K562 (cell line): Measurements from ENCODE around the gene DDAH2. TPM values are rescaled to one million over a fixed set of nuclear protein-coding genes. Genes with fewer than 3 reads are reported as not detected.

Experiments used
- BACH1 ChIP-seq: fragments of 200-800 bp; sonication (Bioruptor generic); IDR thresholded peaks from 2 replicates; pipeline ENCODE4 v1.6.1; 2016; ENCODE audit warnings: missing genetic modification characterization, missing compliant biosample characterization
- CHAMP1 ChIP-seq: fragments of 450-650 bp; IDR thresholded peaks from 2 replicates; pipeline ENCODE4 v1.6.1; 2016; ENCODE audit warnings: mild to moderate bottlenecking
- CREB3 ChIP-seq: fragments of 450-650 bp; conservative IDR thresholded peaks from 2 replicates; pipeline ENCODE4 v1.6.1; 2016; ENCODE audit warnings: missing genetic modification characterization, low read depth, mild to moderate bottlenecking, missing compliant biosample characterization, moderate library complexity
- DMBX1 ChIP-seq: fragments of 250-450 bp; sonication (Bioruptor Pico); IDR thresholded peaks from 2 replicates; pipeline ENCODE4 v1.8.0; 2022; ENCODE audit warnings: inconsistent platforms, mild to moderate bottlenecking, moderate library complexity, borderline replicate concordance
- EGR1 ChIP-seq: fragments of 450-650 bp; conservative IDR thresholded peaks from 2 replicates; pipeline ENCODE4 v1.6.1; 2017; ENCODE audit warnings: mild to moderate bottlenecking
- HDAC1 ChIP-seq, 2 experiments: fragments of 450-650 bp; IDR thresholded peaks; 2 replicates each; pipeline ENCODE4 v1.6.1; 2016 to 2017; ENCODE audit warnings: inconsistent platforms in 1 of 2, mild to moderate bottlenecking in 1 of 2, moderate library complexity in 1 of 2
- MAFK ChIP-seq: IDR thresholded peaks from 2 replicates; pipeline ENCODE4 v1.6.1; 2011; ENCODE audit warnings: low read length, improper control_type of control experiment
- MLLT1 ChIP-seq, 2 experiments: fragments of 450-650 bp; IDR thresholded peaks; 2 replicates each; pipeline ENCODE4 v1.6.1; 2016
- MTA3 ChIP-seq: fragments of 450-650 bp; formaldehyde crosslinking; IDR thresholded peaks from 2 replicates; pipeline ENCODE4 v1.6.1; 2017; ENCODE audit warnings: mild to moderate bottlenecking, borderline replicate concordance
- PHB ChIP-seq: fragments of 250-450 bp; sonication (Bioruptor Pico); IDR thresholded peaks from 2 replicates; pipeline ENCODE4 v1.5.0; 2021
- RBM25 ChIP-seq: fragments of 200-400 bp; formaldehyde crosslinking; IDR thresholded peaks from 2 replicates; pipeline ENCODE4 v1.6.1; 2018; ENCODE audit warnings: low read length, low read depth, moderate library complexity; ENCODE audit not compliant: severe bottlenecking
- SIN3B ChIP-seq: fragments of 450-650 bp; IDR thresholded peaks from 2 replicates; pipeline ENCODE4 v1.6.1; 2017; ENCODE audit warnings: low read depth, mild to moderate bottlenecking, moderate library complexity
- TAF9B ChIP-seq: fragments of 450-650 bp; IDR thresholded peaks from 2 replicates; pipeline ENCODE4 v1.6.1; 2018; ENCODE audit warnings: mild to moderate bottlenecking; ENCODE audit not compliant: partially characterized antibody
- TEAD2 ChIP-seq: fragments of 450-650 bp; IDR thresholded peaks from 2 replicates; pipeline ENCODE4 v1.6.1; 2016; ENCODE audit warnings: missing genetic modification characterization, control low read depth, missing compliant biosample characterization
- ZFP30 ChIP-seq: fragments of 250-450 bp; sonication (Bioruptor Pico); IDR thresholded peaks from 2 replicates; pipeline ENCODE4 v1.8.0; 2022; ENCODE audit warnings: moderate library complexity, mild to moderate bottlenecking, inconsistent platforms, borderline replicate concordance
- ZKSCAN1 ChIP-seq: fragments of 150-350 bp; IDR thresholded peaks from 2 replicates; pipeline ENCODE4 v1.6.1; 2016; ENCODE audit warnings: low read depth, low read length
- ZNF146 ChIP-seq: IDR thresholded peaks from one replicate; pipeline ENCODE4 v1.6.1; 2018; ENCODE audit warnings: missing compliant biosample characterization; ENCODE audit not compliant: unreplicated experiment
- ZNF24 ChIP-seq: fragments of 450-650 bp; IDR thresholded peaks from 2 replicates; pipeline ENCODE4 v1.6.1; 2016
- ZNF589 ChIP-seq: fragments of 200-800 bp; sonication (Bioruptor generic); IDR thresholded peaks from 2 replicates; pipeline ENCODE4 v1.6.1; 2016; ENCODE audit warnings: low read depth, missing genetic modification characterization, missing compliant biosample characterization
- ZNF668 ChIP-seq: fragments of 250-450 bp; sonication (Bioruptor Pico); IDR thresholded peaks from 2 replicates; pipeline ENCODE4 v1.8.0; 2022; ENCODE audit warnings: mild to moderate bottlenecking, inconsistent platforms
- ZNF76 ChIP-seq: fragments of 250-450 bp; sonication (Bioruptor Pico); IDR thresholded peaks from 2 replicates; pipeline ENCODE4 v1.4.0; 2020; ENCODE audit warnings: mild to moderate bottlenecking, moderate library complexity, borderline replicate concordance
- polyA plus RNA-seq, 8 experiments: library from polyadenylated mRNA; depleted of rRNA in 4 of 8; stranded (reverse) in 5 of 8; unstranded in 3 of 8; fragments of >200 nt; fragmentation: Nextera tagmentation in 2 of 8; fragmentation: Illumina TruSeq in 1 of 8; extraction: Ambion mirVana in 2 of 8; extraction: Trizol in 1 of 8; gene quantifications; 2 replicates each; pipeline versions ENCODE4 v1.2.1 to v1.2.3, GENCODE V29; 2011 to 2014; ENCODE audit warnings: inconsistent platforms in 1 of 8, missing spikeins in 1 of 8
- total RNA-seq, 7 experiments: library from RNA; depleted of rRNA in 6 of 7; stranded (reverse); fragments of >200 nt in 6 of 7; fragmentation: Illumina TruSeq in 2 of 7; extraction: Trizol in 2 of 7; gene quantifications; 2 replicates each; pipeline versions ENCODE4 v1.2.1 to v1.2.3, GENCODE V29; 2011 to 2021; ENCODE audit warnings: low replicate concordance in 1 of 7

DDAH2 gene
- total and polyA plus RNA-seq, 9 of the 15 experiments (the other 6 are each of a cell fraction or from before 2014, with no cell fraction given) = 1.8 to 45.4 (median 21.4) TPM

GRCh38 chr6:31725502-31726350 lies 3.4 kb downstream of the DDAH2 start (continued):
- TF ChIP-seq CREB3 (tag) (peak; percentile 70; the same call in 1 of the 2 replicates), TAF9B (no peak), CHAMP1 (no peak), ZNF76 (peak; percentile 90), PHB (CRISPR knock-in tag) (no peak; the same call in 1 of the 2 replicates), ZNF146 (CRISPR knock-in tag) (no peak), MLLT1 (IDR thresholded peaks at IDR 0.05) (no peak; a peak in 1 of 4 replicates), RBM25 (no peak), MAFK (no peak), MTA3 (no peak), TEAD2 (tag) (no peak), EGR1 (peak; percentile 70), SIN3B (no peak), ZNF24 (no peak), HDAC1 (IDR thresholded peaks at IDR 0.05) (peak in 1 of 2 experiments; percentile 91; a peak in 2 of 4 replicates), ZFP30 (CRISPR knock-in tag) (no peak), DMBX1 (CRISPR knock-in tag) (peak; percentile 84), BACH1 (peak; percentile 40; the same call in 1 of the 2 replicates), ZNF668 (CRISPR knock-in tag) (no peak; the same call in 1 of the 2 replicates), ZNF589 (peak; percentile 93), ZKSCAN1 (no peak)
